GM19455 (cell line): ENCODE measurements around the gene RFX3.

ENCODE experiments used
- ATAC-seq: cut with Tn5 transposase; IDR thresholded peaks from one replicate; pipeline ENCODE4 v1.9.1; 2021; ENCODE audit not compliant: unreplicated experiment

RFX3 gene

DNA sequence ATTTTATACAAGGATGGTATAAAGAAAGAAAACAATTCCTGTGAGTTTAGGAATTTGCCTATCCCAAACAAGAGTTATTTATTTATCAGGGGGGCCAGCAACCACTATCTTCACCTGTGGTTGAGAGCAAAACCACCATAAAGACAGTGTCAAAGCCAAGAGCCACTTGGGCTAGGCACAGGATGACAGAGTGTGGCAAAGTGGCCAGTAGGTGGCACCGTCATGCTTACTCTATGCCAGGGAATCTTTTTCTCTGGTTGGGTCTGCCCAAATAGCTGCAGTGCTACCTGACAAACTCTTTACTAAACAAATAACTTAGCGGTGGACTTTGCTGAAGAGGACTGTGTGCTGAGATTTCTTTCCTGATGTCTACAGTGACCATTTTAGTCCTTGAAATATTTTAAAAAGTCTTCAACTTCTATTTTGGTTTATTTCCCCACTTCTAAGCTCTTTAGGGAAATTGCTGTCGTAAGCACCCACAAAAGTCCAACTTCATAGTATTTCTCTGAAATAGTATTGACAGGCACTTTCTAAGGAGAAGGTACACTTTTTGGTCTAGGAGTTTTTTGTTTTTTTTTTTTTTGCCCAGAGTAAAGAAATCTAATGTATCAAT is 285.0 kb downstream of the RFX3 start:
- ATAC-seq = peak; percentile 85

- no peak for ATAC-seq
Measured at GRCh38 chr9:3239240-3239639, 286.6 kb downstream of the RFX3 start.

DNA sequence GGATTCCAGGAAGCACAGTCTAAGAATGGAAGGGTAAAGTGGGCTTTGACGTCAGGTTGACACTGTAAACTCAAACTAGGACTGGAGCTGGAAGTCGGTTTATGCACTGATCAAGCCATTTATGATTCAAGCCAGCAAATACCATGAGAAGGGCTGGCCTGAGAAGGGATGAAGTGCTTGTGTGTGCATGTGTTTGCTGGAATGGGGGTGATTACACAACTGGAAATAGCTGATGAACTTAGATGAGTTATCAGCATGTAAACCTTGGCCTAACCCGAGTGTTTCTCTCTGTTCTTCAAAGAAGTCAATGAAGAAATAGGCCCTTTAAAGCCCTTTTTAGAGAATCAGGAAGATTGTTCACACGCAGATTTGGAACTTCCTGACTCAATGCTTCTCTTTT is 287.6 kb downstream of the RFX3 start:
- ATAC-seq = no peak

- no peak for ATAC-seq
Measured at GRCh38 chr9:3237121-3237520, 288.7 kb downstream of the RFX3 start.

- ATAC-seq = no peak
Measured at GRCh38 chr9:3235497-3235896, 290.3 kb downstream of the RFX3 start.

- no peak for ATAC-seq
Measured at GRCh38 chr9:3224931-3225330, 300.9 kb downstream of the RFX3 start.

- no peak for ATAC-seq
Measured at GRCh38 chr9:3215658-3216057, 310.1 kb downstream of the RFX3 start.

DNA sequence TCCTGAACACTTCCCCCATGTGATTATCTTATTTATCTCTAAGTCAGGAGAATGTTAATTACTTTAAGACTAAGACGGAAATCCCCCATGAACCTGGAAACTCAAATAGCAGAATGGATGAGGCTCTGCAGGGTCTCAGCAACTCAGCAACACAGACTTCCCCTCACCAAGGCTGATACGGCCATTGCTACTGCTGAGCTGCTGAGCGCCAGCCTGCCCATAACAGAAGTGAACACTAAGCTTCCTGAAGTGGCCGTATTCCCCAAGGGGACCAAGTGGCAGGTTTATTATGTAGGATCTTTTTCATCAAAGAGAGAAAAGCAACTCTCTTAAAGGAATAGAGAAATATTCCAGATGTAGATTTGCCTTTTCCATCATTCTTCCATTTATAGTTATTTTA is 311.1 kb downstream of the RFX3 start:
- ATAC-seq = no peak

DNA sequence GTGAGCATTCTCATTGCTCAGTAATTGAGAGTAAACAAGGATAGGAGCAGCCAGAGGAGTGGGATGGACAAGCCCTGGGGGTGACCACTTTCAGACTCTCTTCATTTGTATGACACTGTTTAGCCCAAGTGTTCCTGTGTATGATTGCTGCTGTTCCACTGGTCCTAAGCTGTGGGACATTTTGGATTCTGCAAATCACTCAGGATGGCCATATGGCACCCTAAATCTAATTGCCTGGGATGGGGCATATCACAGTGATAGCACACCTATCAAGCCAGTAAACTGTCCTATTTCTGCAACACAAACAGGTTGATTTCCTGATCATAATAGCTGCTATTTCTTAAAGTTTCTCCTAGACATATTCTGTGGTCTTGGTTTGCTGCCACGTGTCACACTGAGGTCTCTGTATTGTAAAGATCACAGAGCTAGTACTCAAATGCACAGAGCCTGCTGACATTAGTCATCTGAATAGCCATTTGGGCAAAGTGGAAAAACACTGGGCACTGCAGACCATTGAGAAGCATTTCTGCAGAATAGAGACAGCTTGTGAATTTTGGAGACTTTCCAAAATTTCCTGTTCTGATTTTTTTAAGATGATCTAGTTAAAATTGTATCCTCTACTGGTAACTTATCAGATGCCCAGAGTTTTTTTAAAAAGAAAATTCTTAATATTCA is 320.2 kb downstream of the RFX3 start:
- no peak for ATAC-seq

- ATAC-seq = no peak
Measured at GRCh38 chr9:3200331-3200774, 325.4 kb downstream of the RFX3 start.

DNA sequence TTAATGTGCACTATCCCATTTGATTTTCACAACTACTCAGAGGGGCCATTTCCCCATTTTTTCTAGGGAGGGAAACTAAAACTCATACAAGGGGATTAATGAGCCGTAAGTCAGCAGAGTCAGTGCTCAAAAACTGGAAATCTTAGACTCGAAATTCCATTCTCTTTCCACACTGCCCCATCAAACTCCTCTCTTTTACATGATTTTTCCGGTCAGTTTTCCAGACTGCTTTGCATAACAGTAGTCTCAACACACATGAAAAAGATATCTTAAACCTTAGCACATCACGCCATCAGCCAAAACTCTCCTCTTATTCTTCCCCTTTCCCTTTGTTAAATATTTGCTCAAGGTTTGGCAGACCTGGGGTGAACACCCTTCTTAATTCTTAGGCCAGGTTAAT is 332.0 kb downstream of the RFX3 start:
- ATAC-seq = no peak

- ATAC-seq = no peak
Measured at GRCh38 chr9:3191715-3192114, 334.1 kb downstream of the RFX3 start.

- no peak for ATAC-seq
Measured at GRCh38 chr9:3189113-3189861, 336.5 kb downstream of the RFX3 start.

DNA sequence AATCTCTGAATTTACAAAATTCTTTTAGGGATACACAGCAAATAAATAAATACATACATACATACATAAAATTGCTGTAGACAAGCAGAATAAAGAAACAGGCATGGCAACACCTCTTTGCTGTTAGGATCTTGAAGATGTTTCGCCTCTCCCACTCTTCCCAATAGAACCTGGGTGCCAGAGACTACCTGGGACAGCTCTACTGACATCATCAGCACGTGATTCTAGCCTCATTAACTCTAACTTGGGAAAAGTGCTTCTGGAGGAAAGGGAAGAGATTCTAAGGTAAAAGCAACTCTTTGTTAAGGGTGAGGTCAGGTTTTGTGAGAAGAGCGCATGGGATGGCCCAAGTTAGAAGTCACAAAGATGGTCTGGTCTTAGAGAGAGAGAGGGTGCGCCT is 339.1 kb downstream of the RFX3 start:
- no peak for ATAC-seq

- ATAC-seq = no peak
Measured at GRCh38 chr9:3181049-3181953, 344.5 kb downstream of the RFX3 start.

DNA sequence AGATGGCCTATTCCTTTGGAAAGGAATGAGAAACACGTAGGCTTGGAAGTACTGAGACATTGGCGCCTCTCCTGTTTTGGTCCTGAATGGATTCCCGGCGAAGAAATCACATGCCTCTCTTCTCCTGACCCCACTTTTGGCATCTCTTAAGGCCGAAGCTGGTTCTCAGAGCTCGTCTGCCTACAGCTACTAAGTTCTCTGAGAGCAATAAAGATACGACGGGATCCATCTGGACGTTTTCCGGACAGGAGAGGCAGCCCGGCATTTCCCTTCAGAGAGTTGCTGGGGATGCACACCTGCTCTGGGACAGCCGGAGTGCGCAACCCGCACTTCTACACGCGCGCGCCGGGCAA is 345.1 kb downstream of the RFX3 start:
- no peak for ATAC-seq

GRCh38 chr9:3179711-3180110 is 346.1 kb downstream of the RFX3 start:
- no peak for ATAC-seq

DNA sequence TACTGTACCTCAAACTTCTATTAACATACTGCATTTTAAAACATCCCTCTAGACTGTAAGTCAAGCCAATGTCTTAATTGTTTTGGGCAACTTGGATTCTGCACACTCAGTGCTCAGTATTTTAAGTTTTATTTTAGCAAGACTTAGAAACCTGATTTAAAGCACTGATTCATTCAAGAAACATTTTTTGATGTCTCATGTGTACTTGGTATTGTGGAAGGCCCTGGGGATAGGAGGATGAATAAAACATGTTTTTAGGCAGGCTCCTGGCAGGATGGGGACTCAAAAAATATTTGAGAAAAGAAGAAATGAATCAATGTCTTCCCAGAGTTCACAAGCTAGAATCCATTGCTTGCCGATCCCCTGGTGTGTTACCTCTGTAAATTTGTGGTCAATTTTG is 347.9 kb downstream of the RFX3 start:
- ATAC-seq = no peak

- ATAC-seq = no peak
Measured at GRCh38 chr9:3177146-3177761, 348.5 kb downstream of the RFX3 start.

GRCh38 chr9:3173374-3173773 is 352.4 kb downstream of the RFX3 start:
- ATAC-seq = no peak

GRCh38 chr9:3170819-3171218 is 355.0 kb downstream of the RFX3 start:
- ATAC-seq = no peak
